GM19372 (cell line): Measurements from ENCODE around the gene ABHD2.
"Not testable (repeated sequence)": the region's sequence is repeated elsewhere in the genome, so short reads cannot be mapped to it uniquely, and the experiment has no call there.

Source experiments
- ATAC-seq: cut with Tn5 transposase; IDR thresholded peaks from one replicate; pipeline ENCODE4 v1.9.1; 2021; ENCODE audit warnings: mild to moderate bottlenecking, low read depth, moderate library complexity; ENCODE audit not compliant: unreplicated experiment

The ABHD2 gene, protein sequence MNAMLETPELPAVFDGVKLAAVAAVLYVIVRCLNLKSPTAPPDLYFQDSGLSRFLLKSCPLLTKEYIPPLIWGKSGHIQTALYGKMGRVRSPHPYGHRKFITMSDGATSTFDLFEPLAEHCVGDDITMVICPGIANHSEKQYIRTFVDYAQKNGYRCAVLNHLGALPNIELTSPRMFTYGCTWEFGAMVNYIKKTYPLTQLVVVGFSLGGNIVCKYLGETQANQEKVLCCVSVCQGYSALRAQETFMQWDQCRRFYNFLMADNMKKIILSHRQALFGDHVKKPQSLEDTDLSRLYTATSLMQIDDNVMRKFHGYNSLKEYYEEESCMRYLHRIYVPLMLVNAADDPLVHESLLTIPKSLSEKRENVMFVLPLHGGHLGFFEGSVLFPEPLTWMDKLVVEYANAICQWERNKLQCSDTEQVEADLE

DNA sequence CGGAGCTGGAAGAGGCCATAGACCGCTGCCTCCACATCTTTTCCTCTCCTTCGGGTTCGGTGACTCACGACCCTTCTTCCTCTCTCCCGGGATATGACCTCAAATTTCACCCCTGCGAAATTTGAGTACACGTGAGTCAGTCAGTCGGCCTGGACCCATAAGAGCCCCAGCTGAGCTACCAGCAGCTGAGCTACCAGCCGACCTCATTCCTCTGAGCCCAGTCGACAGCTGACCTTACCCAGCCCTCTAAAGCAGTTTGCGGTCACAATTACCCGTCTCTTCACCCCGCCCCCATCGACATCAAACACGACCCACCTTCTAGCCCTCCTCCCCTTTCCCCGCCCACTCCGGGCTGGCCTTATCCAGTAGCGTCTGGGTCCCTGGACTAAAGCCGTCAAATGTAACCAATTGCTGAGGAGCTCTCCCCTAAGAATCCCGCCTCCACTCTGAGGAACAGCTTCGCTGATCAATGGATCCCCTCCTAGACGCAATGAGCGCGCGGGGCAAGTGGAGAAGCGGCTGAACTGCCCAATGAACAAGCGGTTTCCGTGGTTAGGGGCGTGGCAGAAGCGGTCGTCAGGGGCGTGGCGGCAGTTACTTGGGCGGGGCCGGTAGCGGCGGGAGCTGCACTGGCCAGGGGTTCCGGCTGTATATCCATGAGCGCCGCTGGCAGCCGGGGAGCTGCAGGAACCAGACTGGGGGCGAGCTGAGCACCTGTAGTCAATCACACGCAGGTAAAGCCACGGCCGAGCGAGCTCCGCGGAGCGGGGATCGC is at the start of gene ABHD2:
TSS of gene ABHD2 (plus strand) at position 627 of the 775 bp plus-strand sequence. CDS start 27,872 bp downstream, outside the sequence.
- peak; percentile 95 for ATAC-seq

DNA sequence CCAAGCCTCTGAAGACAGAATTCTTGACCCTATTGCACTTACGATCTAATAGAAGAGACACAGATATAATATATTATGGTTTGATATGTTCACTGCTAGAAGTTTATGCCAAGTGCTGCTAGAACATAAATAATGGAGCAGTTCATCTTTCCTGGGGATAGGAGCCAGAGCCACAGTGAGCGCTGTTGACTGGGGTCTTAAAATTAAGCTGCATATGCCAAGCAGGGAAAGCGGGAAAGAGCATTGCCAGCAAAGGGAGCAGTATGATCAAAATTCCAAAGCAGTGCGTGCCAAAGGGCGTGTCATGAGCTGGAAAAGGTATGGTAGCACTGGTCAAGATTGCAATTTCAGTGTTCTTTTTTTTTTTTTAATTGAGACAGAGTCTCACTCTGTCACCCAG is 49.1 kb upstream of the ABHD2 start:
- ATAC-seq: no peak

DNA sequence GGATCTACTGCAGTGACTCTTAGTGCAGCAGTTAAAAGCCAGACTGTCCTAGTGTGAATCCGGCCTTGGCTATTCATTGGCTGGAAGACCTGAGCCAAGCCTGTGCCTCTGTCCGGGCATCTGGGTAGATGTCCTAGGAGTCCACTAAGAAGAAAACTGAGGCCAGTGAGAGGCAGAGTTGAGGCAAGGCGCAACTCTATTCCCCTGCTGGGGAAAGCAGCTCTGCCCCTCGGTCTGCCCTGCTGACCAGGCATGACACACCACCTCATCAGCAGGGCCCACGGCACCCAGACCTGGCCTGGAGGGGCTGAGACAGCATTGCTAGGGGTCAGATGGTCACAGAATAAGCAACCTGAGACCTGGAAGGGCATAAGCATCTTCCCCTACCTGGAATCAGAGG is 46.7 kb upstream of the ABHD2 start:
- ATAC-seq: no peak

DNA sequence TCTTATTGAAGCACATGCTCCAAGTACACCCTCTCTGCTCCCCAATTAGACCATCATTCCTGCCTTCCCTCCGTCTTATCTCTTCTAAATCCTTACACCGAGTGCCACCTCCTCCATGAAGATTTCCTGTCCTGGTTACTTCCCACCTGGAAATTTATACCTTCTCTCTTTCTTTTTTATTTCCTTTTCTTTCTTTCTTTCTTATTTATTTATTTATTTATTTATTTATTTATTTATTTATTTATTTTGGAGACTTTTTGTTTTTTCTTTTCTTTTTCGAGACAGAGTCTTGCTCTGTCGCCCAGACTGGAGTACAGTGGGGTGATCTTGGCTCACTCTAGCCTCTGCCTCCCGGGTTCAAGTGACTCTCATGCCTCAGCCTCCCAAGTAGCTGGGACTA is 45.9 kb upstream of the ABHD2 start:
- ATAC-seq: no peak

DNA sequence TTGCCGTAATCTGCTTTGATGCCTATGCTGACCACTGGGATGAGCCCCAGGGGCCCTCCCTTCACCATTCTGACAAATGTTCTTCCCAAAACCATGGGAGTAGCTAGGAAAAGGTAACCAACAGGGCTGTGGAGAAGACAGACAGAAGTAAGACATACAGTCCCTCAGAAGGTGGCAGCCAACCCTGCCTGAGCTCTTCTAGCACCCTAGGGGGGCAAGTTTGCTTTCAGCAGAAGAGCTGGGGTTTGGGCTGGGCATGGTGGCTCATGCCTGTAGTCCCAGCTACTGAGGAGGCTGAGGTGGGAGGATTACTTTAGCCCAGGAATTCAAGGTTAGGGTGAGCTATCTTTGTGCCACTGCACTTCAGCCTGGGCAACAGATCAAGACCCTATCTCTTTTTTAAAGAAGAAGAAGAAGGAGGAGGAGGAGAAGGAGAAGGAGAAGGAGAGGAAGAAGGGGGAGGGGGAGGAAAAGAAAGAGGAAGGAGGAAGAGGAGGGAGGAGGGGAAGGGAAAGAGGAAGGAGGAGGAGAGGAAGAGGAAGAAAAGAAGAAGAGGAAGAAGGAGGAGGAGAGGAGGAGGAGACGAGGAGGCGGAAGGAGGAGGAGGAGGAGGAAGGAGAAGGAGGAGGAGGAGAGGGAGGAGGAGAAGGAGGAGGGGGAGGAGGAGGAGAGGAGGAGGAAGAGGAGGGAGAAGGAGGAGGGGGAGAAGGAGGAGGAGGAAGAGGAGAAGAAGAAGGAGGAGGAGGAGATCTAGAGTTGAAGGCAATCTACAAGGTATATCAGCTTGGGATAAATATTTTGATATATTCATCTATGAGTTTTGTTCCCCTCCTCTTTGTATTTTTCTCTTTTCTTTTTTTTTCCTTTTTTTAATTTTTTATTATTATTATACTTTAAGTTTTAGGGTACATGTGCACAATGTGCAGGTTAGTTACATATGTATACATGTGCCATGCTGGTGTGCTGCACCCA is 44.9 kb upstream of the ABHD2 start:
- no peak for ATAC-seq

DNA sequence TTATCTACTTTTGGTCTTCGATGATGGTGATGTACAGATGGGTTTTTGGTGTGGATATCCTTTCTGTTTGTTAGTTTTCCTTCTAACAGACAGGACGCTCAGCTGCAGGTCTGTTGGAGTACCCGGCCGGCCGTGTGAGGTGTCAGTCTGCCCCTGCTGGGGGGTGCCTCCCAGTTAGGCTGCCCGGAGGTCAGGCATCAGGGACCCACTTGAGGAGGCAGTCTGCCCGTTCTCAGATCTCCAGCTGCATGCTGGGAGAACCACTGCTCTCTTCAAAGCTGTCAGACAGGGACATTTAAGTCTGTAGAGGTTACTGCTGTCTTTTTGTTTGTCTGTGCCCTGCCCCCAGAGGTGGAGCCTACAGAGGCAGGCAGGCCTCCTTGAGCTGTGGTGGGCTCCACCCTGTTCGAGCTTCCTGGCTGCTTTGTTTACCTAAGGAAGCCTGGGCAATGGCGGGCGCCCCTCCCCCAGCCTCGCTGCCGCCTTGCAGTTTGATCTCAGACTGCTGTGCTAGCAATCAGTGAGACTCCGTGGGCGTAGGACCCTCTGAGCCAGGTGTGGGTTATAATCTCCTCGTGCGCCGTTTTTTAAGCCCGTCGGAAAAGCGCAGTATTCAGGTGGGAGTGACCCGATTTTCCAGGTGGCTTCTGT is 39.1 kb upstream of the ABHD2 start:
- not testable (repeated sequence) for ATAC-seq

DNA sequence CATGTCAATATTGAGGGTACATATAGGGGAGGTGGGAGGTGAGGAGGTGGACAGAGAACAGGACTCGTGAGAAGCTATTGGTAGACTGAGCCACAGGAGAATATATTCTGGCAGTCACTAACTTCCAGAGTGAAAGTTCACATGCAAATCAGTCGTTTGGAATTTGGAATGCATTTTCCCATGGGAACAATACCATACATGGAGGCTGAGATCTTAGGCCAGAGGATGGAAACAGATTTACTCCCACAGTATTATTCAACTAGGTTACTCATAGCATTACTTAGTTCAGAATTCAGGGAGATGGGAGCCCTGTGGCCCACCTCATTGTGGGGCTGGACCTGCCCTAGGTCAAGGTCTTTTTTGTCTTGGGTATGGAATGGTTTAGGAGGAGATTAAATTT is 36.4 kb upstream of the ABHD2 start:
- no peak for ATAC-seq

DNA sequence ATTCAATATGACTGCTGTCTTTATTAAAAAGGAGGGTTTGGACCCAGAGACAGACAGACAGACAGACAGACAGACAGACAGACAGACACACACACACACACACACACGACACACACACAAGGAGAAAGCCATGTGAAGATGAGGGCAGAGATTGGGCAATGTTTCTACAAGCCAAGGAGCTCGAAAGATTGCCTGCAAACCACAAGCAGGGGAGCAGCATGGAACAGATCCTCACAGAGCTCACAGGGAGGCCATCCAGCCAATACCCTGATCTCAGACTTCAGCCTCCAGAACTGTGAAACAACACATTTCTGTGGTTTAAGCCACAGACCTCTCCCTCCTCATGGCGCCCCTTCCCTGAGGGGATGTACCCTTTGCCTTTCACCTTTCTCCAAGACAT is 35.8 kb upstream of the ABHD2 start:
- ATAC-seq: no peak

DNA sequence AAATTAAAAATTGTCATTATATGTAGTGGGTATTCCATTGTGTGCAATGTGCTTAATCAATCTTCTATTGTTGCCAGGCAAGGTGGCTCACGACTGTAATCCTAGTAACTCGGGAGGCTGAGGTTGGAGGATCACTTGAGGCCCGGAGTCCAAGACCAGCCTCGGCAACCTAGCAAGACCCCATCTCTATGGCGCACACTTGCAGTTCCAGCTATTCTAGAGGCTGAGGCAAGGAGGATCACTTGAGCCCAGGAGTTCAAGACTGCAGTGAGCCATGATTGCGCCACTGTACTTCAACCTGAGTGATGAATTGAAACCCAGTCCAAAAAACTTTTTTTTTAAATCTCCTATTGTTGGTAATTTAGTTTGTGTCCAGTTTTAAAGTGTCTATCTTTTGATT is 33.4 kb upstream of the ABHD2 start:
- no peak for ATAC-seq

DNA sequence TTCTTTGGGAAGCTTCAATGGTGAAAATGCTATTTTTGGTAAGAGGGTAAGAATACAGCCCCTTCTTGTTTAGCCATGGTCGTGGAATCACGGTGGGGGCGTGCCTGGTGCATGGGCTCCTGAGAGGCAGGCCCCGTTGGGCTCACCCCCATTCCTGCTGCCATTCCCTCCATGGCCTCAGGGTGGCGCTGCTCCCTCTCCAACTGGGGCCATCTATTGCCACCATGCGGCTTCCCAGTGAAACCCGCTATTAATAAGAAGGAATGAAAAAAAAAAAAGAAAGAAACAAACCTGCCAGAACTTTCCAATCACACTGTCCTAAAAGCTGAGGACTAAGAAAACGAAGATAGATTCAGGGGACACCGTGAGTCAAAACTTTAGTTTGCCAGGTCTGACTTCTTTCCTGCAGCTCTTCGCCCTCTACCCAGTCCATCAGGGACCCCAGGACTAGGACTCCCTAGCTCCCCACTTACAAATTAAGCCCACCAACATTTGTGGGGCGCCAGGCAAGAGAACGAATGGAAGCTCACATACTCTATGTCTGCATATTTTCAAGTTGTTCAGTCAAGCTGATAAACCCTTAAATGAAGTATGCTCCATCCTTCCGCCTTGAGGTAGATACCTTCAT is 30.6 kb upstream of the ABHD2 start:
- ATAC-seq: peak; percentile 53

DNA sequence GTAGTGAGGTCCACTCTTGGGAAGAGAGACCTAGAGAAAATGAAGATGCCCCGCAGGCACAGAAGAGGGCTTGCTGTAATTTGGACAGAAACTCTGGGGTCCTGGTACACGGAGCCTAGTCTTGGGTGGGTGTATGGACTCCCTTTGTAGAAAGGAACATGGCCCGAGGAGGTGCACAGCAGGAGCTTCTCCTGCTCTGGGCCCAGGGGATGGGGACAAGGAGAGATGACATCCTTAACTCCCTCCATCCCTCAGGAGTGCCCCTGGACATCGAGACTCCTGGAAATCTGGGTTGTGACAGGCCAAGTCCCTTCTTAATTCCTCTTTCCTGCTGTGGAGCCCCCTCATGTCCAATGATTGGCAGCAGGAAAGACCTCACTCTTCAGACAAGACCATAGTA is 29.9 kb upstream of the ABHD2 start:
- no peak for ATAC-seq

DNA sequence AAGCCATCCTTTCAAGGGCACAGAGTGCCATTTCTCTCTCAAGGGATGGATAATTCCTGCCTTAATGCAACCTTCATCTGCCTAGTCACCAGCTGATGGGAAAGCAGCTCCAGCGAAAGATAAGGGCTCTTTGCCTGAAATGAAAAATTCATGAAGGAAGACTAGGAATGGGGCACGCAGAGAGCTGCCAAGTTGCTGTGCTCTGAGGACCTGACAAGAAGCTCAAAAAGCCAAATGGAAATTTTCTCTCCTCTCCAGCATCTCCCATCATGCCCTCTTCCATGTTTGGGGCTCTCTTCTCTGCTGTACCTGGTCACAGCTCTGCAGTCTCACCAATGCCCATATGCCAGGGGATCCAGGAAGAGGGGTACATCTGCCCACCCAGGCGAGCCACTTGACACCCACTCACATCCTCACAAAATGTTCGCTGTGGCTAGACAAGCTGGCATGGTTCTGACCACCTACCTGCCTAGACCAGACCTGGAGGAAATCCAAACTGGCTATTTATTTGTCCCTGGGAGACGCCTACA is 29.3 kb upstream of the ABHD2 start:
- ATAC-seq: no peak

DNA sequence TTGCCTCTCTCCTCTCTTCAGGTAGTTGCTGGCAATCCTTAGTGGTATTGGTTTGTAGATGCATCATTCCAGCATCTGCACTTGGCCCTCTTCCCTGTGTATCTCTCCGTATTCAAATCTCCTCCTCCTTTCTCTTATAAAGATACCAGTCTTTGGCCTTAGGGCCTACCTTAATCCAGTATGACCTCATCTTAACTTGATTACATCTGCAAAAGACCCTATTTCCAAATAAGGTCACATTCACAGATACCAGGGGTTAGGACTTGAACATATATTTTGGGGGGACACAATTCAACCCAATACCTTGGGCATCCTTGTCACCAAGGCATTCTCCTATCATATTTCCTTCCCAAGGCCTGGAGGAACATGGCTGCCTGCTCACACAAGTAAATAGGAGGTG is 22.0 kb upstream of the ABHD2 start:
- ATAC-seq: no peak

DNA sequence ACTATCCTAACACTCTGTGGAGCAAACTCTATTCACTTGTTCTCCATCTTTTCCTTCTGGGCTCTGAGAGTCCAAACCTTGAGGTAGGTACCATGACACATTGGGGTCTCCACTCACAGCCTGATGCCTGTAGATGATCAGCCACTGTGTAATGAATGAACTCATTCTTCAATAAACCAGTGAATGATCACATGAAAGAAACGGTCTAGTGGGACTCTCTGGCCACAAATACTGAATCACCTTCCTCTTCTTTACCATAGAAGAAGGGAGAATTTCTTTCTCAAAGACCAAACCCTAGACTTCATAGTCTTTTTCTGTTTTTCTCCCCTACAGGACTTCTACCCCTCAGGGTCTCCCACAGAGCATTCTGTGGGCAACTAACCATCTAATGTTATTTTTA is 20.5 kb upstream of the ABHD2 start:
- ATAC-seq: peak; percentile 15

DNA sequence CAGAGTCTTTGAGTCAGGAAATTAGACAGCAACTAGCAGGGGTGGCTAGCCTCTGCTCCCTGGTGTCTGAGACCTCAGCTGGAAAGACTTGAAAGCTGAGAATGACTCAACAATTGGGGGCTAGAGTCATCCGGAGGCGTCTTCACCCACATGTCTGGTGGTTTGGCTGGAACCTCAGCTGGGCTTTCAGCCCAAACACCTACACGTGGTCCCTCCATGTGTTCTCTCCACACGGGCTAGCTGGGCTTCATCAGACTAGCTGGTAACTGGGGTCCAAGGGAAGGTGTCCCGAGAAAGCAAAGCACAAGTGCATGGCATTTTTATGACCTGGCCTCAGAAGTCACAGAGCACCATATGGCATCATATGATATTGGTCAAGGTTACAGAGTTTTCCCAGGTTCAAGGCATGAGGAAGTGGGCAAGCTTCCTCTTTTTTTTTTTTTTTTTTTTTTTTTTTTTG is 19.9 kb upstream of the ABHD2 start:
- peak; percentile 93 for ATAC-seq

DNA sequence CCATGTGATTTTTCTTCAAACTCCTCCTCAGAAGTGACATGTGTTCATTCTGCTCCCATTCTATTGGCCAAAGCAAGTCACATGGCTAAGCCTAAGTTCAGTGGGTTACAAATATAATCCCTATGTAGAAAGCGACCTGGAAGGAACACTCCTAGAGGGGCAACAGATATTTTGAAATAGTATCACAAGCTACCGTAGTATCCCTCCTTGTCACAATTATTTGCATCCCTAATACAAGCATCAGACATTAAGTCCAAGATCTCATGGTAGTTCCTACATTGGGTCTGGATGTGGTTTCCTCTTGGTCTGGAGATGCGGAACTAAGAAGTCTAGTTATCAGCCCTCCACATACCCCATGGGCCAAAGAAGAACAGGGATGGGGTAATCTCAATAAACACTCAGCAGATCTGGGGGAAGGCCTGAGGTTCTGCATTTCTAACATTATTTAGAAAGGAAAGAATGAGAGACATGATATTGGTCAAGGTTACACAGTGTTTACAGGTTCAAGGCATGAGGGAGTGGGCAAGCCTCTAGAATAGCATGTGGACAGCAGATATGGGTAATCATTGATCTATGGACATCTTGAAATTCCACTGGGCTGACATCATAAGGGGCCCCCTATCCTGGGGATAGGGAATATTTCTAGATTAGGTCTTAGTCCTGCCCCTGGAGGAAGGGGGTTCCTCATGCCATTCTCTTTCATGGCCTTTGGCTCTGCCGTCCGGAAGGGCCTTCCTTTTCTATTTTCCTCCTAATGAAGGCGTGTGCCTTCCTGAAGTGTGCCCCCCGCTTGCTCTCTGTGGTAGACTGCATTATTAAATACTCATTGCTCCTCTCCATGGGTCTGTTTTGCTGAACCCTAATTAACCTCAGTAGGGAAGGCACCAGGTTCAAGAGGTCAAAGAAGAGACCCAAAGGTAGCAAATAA is 17.8 kb upstream of the ABHD2 start:
- no peak for ATAC-seq

DNA sequence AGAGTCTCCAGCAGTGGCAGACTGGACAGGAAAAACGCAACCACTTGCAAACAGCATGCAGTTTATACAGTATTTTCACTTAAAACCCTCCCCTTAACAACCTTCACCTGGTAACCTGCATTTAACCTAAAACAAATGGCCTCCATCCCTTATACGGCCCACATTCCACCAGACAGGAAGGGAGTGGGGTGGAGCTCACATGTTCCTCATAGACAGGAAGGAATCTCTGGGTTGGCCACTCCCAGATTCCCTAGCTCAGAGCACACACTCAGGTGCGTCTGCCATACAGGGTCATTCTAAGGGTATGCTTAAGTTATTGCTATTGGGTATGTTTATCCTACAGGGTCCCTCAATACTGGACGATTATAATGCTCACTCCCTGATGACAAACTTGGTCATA is 16.8 kb upstream of the ABHD2 start:
- no peak for ATAC-seq

DNA sequence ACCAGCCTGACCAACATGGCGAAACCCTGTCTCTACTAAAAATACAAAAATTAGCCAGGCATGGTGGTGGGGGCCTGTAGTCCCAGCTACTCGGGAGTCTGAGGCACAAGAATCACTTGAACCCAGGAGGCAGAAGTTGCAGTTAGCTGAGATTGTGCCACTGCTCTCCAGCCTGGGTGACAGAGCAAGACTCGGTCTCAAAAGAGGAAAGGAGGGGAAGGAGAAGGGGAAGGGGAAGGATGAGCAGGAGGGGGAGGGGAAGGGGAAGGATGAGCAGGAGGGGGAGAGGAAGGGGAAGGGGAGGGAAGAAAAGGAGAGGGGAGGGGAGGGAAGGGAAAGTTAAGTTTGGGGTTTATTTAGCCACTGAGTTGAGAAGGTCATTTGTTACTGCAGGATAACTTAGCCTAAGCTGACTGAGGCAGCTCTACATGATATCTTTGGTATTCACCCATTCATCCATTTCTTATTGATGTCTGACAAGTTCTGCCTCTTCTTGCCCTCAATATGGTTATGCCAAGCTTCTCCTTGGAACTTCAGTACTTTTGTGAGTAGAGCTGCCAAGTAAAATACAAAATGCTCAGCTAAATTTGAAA is 15.9 kb upstream of the ABHD2 start:
- ATAC-seq: no peak
